ENCODE data around the gene TEX14. TPM values are rescaled to one million over a fixed set of nuclear protein-coding genes. Genes with fewer than 3 reads are reported as not detected.
A peak's percentile ranks its signal among the peaks of the same experiment; 100 is the strongest.

The TEX14 gene
- total RNA-seq, 2 experiments from 2014 or later = 0.14 to 0.21 TPM

- H3K27me3 Mint-ChIP-seq = no peaks in the 10 kb centered on the region
- H3K9me3 Mint-ChIP-seq (ENCODE audit: low read depth) = no peaks in the 10 kb centered on the region
- H3K4me1 Mint-ChIP-seq = peaks cover 2% of the 10 kb centered on the region
- H3K4me3 Mint-ChIP-seq = no peak overlapping the region
- CTCF ChIA-PET = interaction anchor here (0.7 to 2.0 kb wide), 6 partner anchors 9 to 427 kb away, joined by 3 to 7 read pairs (median 4); a partner anchor contains a TSS
- no peaks in the 10 kb centered on the region for H3K36me3 Mint-ChIP-seq (ENCODE audit: low read depth)
- ATAC-seq = no peak
- DNase-seq = peak; percentile 49
- no peak overlapping the region for H3K27ac Mint-ChIP-seq
- intact Hi-C loops (cut with DNase I, micrococcal nuclease) = no loop called here
- POLR2A ChIA-PET = no interaction called here
Measured at GRCh38 chr17:58577696-58578095, 114.1 kb downstream of the TEX14 start.

- POLR2A ChIA-PET = interaction anchor here (1.0 kb wide), 1 partner anchor 55 kb away, joined by 3 read pairs; no protein-coding TSS in a partner anchor
- Mint-ChIP-seq H3K9me3 (ENCODE audit: low read depth) (no peaks in the 10 kb centered on the region), H3K27ac (no peak overlapping the region), H3K36me3 (ENCODE audit: low read depth) (no peaks in the 10 kb centered on the region), H3K4me1 (peaks cover 2% of the 10 kb centered on the region), H3K4me3 (no peak overlapping the region), H3K27me3 (no peaks in the 10 kb centered on the region)
- ATAC-seq (no peak), DNase-seq (no peak)
- intact Hi-C loops (cut with DNase I, micrococcal nuclease) = no loop called here
- CTCF ChIA-PET = interaction anchor here (1.1 to 1.5 kb wide), 3 partner anchors 9 to 64 kb away, joined by 3 read pairs; no protein-coding TSS in a partner anchor
Measured at GRCh38 chr17:58576679-58577367, 115.0 kb downstream of the TEX14 start.

GRCh38 chr17:58575511-58575910 lies 116.3 kb downstream of the TEX14 start:
- Mint-ChIP-seq H3K36me3 (ENCODE audit: low read depth) (no peaks in the 10 kb centered on the region), H3K9me3 (ENCODE audit: low read depth) (no peaks in the 10 kb centered on the region), H3K27me3 (no peaks in the 10 kb centered on the region), H3K4me3 (no peak overlapping the region), H3K4me1 (peaks cover 2% of the 10 kb centered on the region), H3K27ac (no peak overlapping the region)
- intact Hi-C loops (cut with DNase I, micrococcal nuclease) = no loop called here
- DNase-seq (no peak), ATAC-seq (peak; percentile 26)
- CTCF ChIA-PET = interaction anchor here (1.1 to 1.5 kb wide), 2 partner anchors 10 to 12 kb away, joined by 3 read pairs; no protein-coding TSS in a partner anchor
- POLR2A ChIA-PET = interaction anchor here (0.6 kb wide), 1 partner anchor 56 kb away, joined by 3 read pairs; no protein-coding TSS in a partner anchor

- intact Hi-C loops (cut with DNase I, micrococcal nuclease) = no loop called here
- Mint-ChIP-seq H3K27ac (no peak overlapping the region), H3K4me3 (no peak overlapping the region), H3K27me3 (no peaks in the 10 kb centered on the region), H3K36me3 (ENCODE audit: low read depth) (no peaks in the 10 kb centered on the region), H3K9me3 (ENCODE audit: low read depth) (no peaks in the 10 kb centered on the region), H3K4me1 (peaks cover 2% of the 10 kb centered on the region)
- ChIA-PET POLR2A (interaction anchor here (0.6 to 1.0 kb wide), 2 partner anchors 57 to 460 kb away, joined by 3 read pairs; no protein-coding TSS in a partner anchor), CTCF (interaction anchor here (0.7 to 1.3 kb wide), 2 partner anchors 55 to 195 kb away, joined by 3 read pairs; no protein-coding TSS in a partner anchor)
- no peak for DNase-seq
- ATAC-seq = no peak
Measured at GRCh38 chr17:58574025-58574424, 117.8 kb downstream of the TEX14 start.

- Mint-ChIP-seq H3K36me3 (ENCODE audit: low read depth) (no peaks in the 10 kb centered on the region), H3K9me3 (ENCODE audit: low read depth) (no peaks in the 10 kb centered on the region), H3K27me3 (no peaks in the 10 kb centered on the region), H3K27ac (no peak overlapping the region), H3K4me1 (peaks cover 2% of the 10 kb centered on the region), H3K4me3 (no peak overlapping the region)
- intact Hi-C loops (cut with DNase I, micrococcal nuclease) = no loop called here
- CTCF ChIA-PET = no interaction called here
- no peak for DNase-seq
- POLR2A ChIA-PET = no interaction called here
- ATAC-seq = no peak
Measured at GRCh38 chr17:58572846-58573245, 119.0 kb downstream of the TEX14 start.

GRCh38 chr17:58570758-58571157 lies 121.1 kb downstream of the TEX14 start:
- no peak for DNase-seq
- Mint-ChIP-seq H3K9me3 (ENCODE audit: low read depth) (no peaks in the 10 kb centered on the region), H3K27ac (no peak overlapping the region), H3K27me3 (no peaks in the 10 kb centered on the region), H3K4me1 (peaks cover 5% of the 10 kb centered on the region), H3K36me3 (ENCODE audit: low read depth) (no peaks in the 10 kb centered on the region), H3K4me3 (no peak overlapping the region)
- ChIA-PET CTCF (no interaction called here), POLR2A (interaction anchor here (0.6 to 1.0 kb wide), 2 partner anchors 60 to 103 kb away, joined by 3 read pairs; no protein-coding TSS in a partner anchor)
- no peak for ATAC-seq
- intact Hi-C loops (cut with DNase I, micrococcal nuclease) = no loop called here

GRCh38 chr17:58569196-58569595 lies 122.6 kb downstream of the TEX14 start:
- no peak for DNase-seq
- no peaks in the 10 kb centered on the region for H3K36me3 Mint-ChIP-seq (ENCODE audit: low read depth)
- H3K27me3 Mint-ChIP-seq = peaks cover 2% of the 10 kb centered on the region
- no peak for ATAC-seq
- intact Hi-C loops (cut with DNase I, micrococcal nuclease) = no loop called here
- no peak overlapping the region for H3K27ac Mint-ChIP-seq
- ChIA-PET POLR2A (no interaction called here), CTCF (interaction anchor here (0.6 to 1.7 kb wide), 4 partner anchors 11 to 436 kb away, joined by 3 to 6 read pairs (median 4); no protein-coding TSS in a partner anchor)
- H3K9me3 Mint-ChIP-seq (ENCODE audit: low read depth) = no peaks in the 10 kb centered on the region
- H3K4me1 Mint-ChIP-seq = peaks cover 8% of the 10 kb centered on the region
- H3K4me3 Mint-ChIP-seq = no peak overlapping the region

- Mint-ChIP-seq H3K9me3 (ENCODE audit: low read depth) (no peaks in the 10 kb centered on the region), H3K27me3 (peaks cover 2% of the 10 kb centered on the region), H3K4me1 (peaks cover 9% of the 10 kb centered on the region), H3K27ac (no peak overlapping the region), H3K36me3 (ENCODE audit: low read depth) (no peaks in the 10 kb centered on the region), H3K4me3 (no peak overlapping the region)
- no peak for ATAC-seq
- ChIA-PET POLR2A (no interaction called here), CTCF (interaction anchor here (0.6 to 1.7 kb wide), 4 partner anchors 10 to 437 kb away, joined by 3 to 6 read pairs (median 3); no protein-coding TSS in a partner anchor)
- DNase-seq = no peak
- intact Hi-C loops (cut with DNase I, micrococcal nuclease) = no loop called here
Measured at GRCh38 chr17:58568044-58568799, 123.6 kb downstream of the TEX14 start.

- no peak overlapping the region for H3K4me3 Mint-ChIP-seq
- ChIA-PET POLR2A (interaction anchor here (1.1 kb wide), 1 partner anchor 24 kb away, joined by 6 read pairs; no protein-coding TSS in a partner anchor), CTCF (interaction anchor here (0.7 to 2.2 kb wide), 4 partner anchors 13 to 352 kb away, joined by 3 to 5 read pairs (median 4); no protein-coding TSS in a partner anchor)
- no peaks in the 10 kb centered on the region for H3K9me3 Mint-ChIP-seq (ENCODE audit: low read depth)
- intact Hi-C loops (cut with DNase I, micrococcal nuclease) = no loop called here
- H3K36me3 Mint-ChIP-seq (ENCODE audit: low read depth) = no peaks in the 10 kb centered on the region
- peaks cover 2% of the 10 kb centered on the region for H3K27me3 Mint-ChIP-seq
- H3K4me1 Mint-ChIP-seq = peaks cover 9% of the 10 kb centered on the region
- H3K27ac Mint-ChIP-seq = no peak overlapping the region
- ATAC-seq (no peak), DNase-seq (no peak)
Measured at GRCh38 chr17:58565389-58566311, 126.2 kb downstream of the TEX14 start.

- POLR2A ChIA-PET = interaction anchor here (0.6 kb wide), 1 partner anchor 1602 kb away, joined by 3 read pairs; no protein-coding TSS in a partner anchor
- Mint-ChIP-seq H3K27ac (no peak overlapping the region), H3K4me1 (peaks cover 9% of the 10 kb centered on the region), H3K36me3 (ENCODE audit: low read depth) (no peaks in the 10 kb centered on the region), H3K9me3 (ENCODE audit: low read depth) (no peaks in the 10 kb centered on the region), H3K4me3 (no peak overlapping the region), H3K27me3 (peaks cover 2% of the 10 kb centered on the region)
- CTCF ChIA-PET = interaction anchor here (1.1 to 2.2 kb wide), 3 partner anchors 13 to 353 kb away, joined by 3 to 5 read pairs (median 4); no protein-coding TSS in a partner anchor
- ATAC-seq (no peak), DNase-seq (no peak)
- intact Hi-C loops (cut with DNase I, micrococcal nuclease) = no loop called here
Measured at GRCh38 chr17:58564971-58565370, 126.9 kb downstream of the TEX14 start.

All from activated CD4-positive, alpha-beta T cell treated with anti-CD3 and anti-CD28 coated beads for 36 hours (primary cell).